ENCODE measurements around the gene LMX1B. TPM values are rescaled to one million over a fixed set of nuclear protein-coding genes. Genes with fewer than 3 reads are reported as not detected.

The LMX1B gene
- polyA plus RNA-seq, 1 experiment = not detected

DNA sequence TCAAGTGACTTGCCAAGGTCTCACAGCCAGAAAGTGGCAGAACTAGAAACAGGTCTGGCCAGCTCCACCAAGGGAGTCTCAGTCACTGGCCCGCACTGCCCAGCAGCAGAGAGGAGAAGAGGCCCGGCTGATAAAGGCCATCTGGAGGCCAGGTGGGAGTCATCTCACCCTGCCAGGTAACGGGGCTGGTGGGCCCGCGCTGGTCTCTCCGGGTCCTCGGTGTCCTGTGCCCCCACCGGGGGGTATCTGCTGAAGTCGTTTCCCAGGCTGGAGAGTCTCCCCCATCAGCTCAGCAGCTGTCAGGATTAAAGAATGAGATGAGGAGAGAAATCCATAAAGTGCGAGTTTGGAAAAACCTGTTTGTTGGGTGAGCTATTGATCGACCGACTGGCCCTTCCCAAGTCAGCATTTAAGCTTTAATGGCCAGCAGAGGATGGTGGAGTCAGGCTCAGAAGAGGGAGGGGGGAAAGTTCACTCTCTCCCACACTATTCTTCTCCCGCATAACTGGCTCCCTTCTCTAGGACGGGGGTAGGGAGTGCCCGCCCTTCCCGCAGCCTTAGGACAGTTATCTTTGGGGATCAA lies 30.3 kb downstream of the LMX1B start:
- no peak overlapping the region for H3K27ac ChIP-seq (ENCODE audit: low read depth, low read length)
- no peak for DNase-seq (ENCODE audit: low read depth, low spot score)
- ChIA-PET POLR2A (no interaction called here), CTCF (no interaction called here)
- H3K27me3 ChIP-seq (ENCODE audit: control insufficient read depth, insufficient read depth, low read length) = peaks cover 91% of the 10 kb centered on the region
- no peaks in the 10 kb centered on the region for H3K9me3 ChIP-seq (ENCODE audit: control insufficient read depth, insufficient read depth, low read length)
- TF ChIP-seq, protein P1, sequence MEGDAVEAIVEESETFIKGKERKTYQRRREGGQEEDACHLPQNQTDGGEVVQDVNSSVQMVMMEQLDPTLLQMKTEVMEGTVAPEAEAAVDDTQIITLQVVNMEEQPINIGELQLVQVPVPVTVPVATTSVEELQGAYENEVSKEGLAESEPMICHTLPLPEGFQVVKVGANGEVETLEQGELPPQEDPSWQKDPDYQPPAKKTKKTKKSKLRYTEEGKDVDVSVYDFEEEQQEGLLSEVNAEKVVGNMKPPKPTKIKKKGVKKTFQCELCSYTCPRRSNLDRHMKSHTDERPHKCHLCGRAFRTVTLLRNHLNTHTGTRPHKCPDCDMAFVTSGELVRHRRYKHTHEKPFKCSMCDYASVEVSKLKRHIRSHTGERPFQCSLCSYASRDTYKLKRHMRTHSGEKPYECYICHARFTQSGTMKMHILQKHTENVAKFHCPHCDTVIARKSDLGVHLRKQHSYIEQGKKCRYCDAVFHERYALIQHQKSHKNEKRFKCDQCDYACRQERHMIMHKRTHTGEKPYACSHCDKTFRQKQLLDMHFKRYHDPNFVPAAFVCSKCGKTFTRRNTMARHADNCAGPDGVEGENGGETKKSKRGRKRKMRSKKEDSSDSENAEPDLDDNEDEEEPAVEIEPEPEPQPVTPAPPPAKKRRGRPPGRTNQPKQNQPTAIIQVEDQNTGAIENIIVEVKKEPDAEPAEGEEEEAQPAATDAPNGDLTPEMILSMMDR (IDR thresholded peaks at IDR 0.05; ENCODE audit: low read depth, low read length) = no peak
- no peak overlapping the region for H3K4me3 ChIP-seq (ENCODE audit: low read depth, low read length)

DNA sequence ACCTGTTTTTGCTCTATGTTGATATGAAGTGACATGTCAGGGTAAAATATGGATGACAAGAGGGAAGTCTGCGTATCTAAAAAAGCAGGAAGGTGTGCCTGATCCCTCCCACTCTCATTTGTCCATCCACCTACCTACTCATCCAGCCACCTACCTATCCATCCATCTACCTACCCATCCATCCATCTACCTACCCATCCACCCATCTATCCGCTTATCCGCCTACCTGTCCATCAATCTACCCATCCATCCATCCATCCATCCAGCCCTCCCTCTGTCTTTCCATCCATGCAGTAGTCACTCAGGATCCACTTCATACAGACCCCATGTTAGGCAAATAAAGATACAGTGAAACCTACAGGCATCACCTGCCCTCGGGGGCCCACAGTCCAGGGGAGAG lies 32.4 kb downstream of the LMX1B start:
- Histone ChIP-seq H3K27me3 (ENCODE audit: control insufficient read depth, insufficient read depth, low read length) (peaks cover 89% of the 10 kb centered on the region), H3K9me3 (ENCODE audit: control insufficient read depth, insufficient read depth, low read length) (no peaks in the 10 kb centered on the region; the same call in 1 of the 2 replicates), H3K27ac (ENCODE audit: low read depth, low read length) (no peak overlapping the region), H3K4me3 (ENCODE audit: low read depth, low read length) (no peak overlapping the region)
- POLR2A ChIA-PET = no interaction called here
- DNase-seq (ENCODE audit: low read depth, low spot score) = no peak
- TF ChIP-seq, protein P1 (IDR thresholded peaks at IDR 0.05; ENCODE audit: low read depth, low read length) = no peak
- CTCF ChIA-PET = no interaction called here

DNA sequence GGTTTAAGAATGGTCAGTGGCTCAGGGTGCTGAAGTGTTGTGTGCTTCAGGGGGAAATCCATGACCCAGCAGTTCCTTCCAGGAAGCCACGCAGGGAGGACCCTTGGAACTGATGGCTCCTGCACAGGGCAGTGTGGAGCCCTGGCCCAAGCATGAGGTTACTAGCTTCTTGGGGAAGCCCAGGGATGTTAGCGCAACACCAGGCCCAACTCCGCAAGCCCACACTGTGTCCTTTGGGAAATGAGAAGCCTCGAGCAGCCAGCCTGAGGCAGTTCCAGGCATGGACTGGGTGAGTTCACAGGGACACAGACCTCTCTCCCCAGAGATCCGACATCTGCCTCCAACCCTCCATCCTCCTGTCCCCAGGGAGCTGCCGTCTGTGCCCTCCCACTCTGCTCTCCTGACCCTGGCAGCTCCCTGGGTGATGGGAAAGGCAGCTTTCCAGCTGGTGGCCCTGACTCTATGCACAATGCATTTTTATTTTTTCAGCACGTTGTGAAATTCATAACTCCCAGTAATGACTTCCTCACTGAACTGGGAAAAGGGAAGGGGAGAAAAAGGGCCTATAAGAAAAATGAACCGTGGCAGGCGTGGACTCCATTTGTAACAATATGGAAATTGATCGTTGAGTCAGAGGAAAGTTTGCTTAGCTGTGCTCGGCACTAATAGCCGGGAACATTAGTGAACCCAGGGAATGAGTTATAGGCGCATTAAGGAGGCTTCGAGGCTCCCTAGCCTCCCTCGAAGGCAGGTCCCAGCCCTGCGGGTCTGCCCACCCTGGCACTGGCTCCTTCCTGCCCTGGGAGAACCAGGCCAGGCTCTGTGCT lies 34.1 kb downstream of the LMX1B start:
- POLR2A ChIA-PET = no interaction called here
- Histone ChIP-seq H3K27me3 (ENCODE audit: control insufficient read depth, insufficient read depth, low read length) (peaks cover 88% of the 10 kb centered on the region), H3K9me3 (ENCODE audit: control insufficient read depth, insufficient read depth, low read length) (no peaks in the 10 kb centered on the region; the same call in 1 of the 2 replicates), H3K27ac (ENCODE audit: low read depth, low read length) (no peak overlapping the region), H3K4me3 (ENCODE audit: low read depth, low read length) (no peak overlapping the region)
- CTCF ChIA-PET = no interaction called here
- TF ChIP-seq, protein P1 (IDR thresholded peaks at IDR 0.05; ENCODE audit: low read depth, low read length) = no peak
- no peak for DNase-seq (ENCODE audit: low read depth, low spot score)

DNA sequence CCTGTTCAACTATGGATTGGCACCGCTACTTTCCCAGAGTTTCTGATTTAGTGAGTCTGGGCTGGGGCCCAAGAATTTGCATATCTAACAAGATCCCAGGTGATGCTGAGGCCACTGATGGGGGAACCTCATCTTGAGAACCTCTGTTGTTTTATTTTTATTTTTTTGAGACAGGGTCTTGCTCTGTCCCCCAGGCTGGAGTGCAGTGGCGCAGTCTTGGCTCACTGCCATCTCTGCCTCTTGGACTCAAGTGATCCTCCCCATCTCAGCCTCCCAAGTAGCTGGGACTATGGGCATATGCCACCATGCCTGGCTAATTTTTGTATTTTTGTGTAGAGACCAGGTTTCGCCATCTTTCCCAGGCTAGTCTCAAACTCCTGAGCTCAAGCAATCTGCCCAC lies 35.7 kb downstream of the LMX1B start:
- H3K4me3 ChIP-seq (ENCODE audit: low read depth, low read length) = no peak overlapping the region
- ChIA-PET CTCF (no interaction called here), POLR2A (no interaction called here)
- TF ChIP-seq, protein P1 (IDR thresholded peaks at IDR 0.05; ENCODE audit: low read depth, low read length) = no peak
- no peak for DNase-seq (ENCODE audit: low read depth, low spot score)
- H3K9me3 ChIP-seq (ENCODE audit: control insufficient read depth, insufficient read depth, low read length) = no peaks in the 10 kb centered on the region; the same call in 1 of the 2 replicates
- H3K27me3 ChIP-seq (ENCODE audit: control insufficient read depth, insufficient read depth, low read length) = peaks cover 80% of the 10 kb centered on the region
- H3K27ac ChIP-seq (ENCODE audit: low read depth, low read length) = no peak overlapping the region
